HG03432 (cell line): Measurements from ENCODE around the gene SSTR1.

Experiments
- ATAC-seq: cut with Tn5 transposase; IDR thresholded peaks from one replicate; pipeline ENCODE4 v1.9.1; 2021; ENCODE audit warnings: mild to moderate bottlenecking, moderate library complexity; ENCODE audit not compliant: unreplicated experiment

Gene SSTR1

DNA sequence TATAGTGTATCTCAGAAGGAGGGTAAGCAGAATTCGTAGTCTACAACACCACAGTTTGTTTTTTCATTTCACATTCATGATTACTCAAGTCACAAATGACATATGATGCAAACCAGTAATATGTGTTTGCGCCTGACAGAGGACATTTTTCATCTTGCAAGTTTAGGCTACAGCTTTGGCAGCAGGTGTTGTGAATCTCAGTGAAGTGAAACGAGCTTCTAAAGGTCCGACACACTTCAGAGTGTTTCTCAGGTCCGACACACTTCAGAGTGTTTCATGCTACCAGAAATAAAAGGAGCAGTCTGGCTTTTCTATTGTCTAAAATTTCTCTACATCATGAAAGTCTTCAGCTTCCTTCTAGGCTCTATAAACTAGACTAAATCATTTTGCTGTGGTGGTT, 25.5 kb downstream of the SSTR1 start:
- ATAC-seq: no peak

DNA sequence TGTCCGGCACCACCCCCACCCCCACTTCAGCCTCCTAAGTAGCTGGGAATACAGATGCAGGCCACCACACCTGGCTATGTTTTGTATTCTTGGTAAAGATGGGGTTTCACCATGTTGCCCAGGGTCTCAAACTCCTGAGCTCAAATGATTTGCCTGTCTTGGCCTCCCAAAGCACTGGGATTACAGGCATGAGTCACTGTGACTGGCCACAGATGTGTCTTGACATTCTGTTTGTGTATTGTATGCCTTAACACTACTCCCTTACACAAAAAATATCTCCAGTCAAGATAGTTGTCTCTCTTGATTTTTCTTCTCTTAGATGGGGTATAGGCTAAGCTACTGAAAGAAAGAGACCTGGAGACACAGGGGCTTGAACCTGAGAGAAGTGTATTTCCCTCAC, 30.6 kb downstream of the SSTR1 start:
- ATAC-seq: no peak

DNA sequence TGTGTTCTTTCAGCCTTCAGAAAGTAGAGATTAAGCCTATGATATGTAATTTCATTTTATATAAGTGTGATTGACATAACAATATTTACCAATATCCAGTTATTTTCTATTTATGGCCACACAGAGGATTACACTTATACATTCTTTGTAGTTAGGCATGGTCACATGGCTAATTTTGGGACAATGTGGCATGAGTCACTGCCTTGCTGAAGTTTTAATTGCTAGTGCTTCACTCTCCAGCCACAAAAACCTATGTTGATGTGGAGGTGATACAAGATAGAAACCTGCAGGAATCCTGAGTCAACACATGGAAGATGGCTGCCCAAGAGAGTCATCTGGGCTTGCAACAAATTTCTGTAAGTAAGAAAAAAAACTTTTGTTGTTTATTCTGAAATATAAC, 31.2 kb downstream of the SSTR1 start:
- ATAC-seq: no peak

DNA sequence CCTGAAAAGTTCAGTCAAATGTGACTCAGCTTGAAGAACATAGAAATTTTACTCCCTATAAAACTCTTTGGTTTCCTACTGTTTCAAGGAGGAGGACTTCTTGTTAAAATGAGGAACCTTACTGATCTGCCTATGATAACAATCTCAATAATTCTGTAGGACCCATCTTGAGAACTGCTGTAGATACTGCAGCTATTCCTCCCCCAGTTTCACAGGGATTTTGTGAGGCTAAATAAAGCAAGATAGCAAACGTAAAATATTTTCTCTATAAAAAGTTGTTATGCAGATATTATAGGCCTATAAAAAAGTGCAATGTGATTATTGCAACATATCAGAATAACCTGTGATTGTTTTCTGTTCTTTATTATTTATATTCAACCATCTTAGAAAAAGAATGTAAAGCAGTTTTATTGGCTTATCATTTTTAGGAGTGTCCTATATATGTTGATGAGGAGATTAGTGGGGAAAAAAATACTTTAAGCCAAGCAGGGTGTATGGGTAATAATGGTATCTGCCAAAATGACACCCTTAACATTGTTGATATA, 36.1 kb downstream of the SSTR1 start:
- ATAC-seq: no peak

DNA sequence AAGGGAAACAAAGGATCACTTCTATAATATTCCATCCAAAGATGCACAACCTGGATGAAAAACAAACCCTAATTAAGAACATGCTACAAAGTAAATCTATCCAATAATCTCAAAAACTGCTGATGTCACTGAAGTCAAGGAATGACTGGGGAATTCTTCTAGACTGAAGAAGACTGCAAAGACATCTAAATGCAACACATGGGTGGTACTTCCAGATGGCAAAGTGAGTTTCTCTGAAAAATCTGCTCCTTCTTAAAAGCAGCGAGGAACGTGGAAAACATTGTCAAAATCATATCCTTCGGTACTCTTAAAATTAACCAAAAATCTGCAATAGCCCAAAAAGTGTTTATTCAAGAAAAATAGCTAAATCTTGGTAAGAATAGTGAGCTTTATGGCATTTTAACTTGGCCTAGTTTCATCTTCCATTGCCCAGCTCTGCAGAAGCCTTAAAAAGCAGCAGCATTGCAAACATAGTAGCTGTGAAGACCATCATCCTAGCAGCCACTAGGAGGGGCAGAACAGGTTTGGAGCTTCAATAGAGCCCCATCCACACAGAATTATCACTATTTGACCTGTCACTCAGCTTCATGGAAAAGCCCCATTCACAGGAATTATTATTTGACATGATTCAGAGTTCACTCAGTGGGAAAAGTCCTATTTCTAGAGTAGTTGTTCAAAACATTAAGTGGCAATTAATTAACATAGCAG, 40.8 kb downstream of the SSTR1 start:
- ATAC-seq: no peak

DNA sequence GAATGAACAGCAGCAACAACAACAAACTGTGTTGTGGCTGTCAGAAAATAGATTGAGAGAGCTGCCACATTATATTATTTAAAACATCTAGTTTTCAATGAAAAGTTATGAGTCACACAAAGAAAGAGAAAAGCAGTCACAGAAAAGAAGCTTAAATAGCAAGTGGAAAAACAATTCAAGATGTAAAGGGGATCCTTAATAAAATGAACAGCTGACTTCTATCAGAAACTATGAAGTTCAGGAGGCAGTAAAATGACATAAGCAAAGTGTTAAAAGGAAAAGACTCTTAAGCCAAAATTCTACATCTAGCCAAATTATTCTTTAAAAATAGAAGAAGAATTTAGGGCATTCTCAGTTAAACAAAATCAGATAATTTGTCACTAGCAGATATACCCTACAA, 42.6 kb downstream of the SSTR1 start:
- no peak for ATAC-seq

DNA sequence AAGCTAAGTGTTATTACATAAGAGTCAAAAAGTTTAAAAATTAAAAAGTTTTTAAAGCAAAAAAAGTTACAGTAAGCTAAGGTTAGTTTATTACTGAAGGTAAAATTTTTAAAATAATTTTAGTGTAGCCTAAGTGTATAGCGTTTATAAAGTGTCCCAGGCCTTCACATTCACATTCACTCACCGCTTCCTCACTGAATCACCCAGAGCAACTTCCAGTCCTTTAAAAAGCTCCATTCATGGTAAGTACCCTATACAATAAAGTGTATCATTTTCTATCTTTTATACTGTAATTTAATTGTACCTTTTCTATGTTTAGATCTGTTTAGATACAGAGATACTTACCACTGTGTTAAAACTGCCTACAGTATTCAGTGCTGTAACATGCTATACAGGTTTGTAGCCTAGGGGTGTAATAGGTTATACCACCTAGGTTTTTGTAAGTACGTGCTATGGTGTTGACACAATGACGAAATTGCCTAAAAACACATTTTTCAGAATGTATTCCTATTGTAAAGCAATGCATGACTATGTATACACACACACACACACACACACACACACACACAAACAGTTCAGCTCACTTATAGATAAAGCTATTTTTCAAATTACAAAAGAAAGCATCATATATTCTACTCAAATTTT, 44.5 kb downstream of the SSTR1 start:
- no peak for ATAC-seq

DNA sequence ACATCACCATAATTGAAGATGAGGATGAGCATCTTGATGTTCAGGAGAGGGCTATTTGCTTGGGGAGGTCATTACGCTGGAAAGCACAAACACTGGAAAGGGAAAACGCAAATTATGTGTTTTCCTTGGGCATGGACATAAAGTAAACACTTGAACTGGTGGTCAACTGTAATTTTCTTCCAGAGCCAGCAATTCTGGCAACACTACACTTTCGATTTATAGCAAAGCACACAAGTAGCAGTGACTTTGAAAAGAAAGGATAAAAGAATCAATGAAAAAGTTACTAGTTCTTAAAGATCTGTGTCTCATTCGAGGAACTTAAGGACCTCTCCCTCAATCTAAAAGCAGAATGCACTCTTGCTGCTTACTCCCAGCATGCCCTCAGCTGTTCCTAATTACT, 46.0 kb downstream of the SSTR1 start:
- no peak for ATAC-seq

DNA sequence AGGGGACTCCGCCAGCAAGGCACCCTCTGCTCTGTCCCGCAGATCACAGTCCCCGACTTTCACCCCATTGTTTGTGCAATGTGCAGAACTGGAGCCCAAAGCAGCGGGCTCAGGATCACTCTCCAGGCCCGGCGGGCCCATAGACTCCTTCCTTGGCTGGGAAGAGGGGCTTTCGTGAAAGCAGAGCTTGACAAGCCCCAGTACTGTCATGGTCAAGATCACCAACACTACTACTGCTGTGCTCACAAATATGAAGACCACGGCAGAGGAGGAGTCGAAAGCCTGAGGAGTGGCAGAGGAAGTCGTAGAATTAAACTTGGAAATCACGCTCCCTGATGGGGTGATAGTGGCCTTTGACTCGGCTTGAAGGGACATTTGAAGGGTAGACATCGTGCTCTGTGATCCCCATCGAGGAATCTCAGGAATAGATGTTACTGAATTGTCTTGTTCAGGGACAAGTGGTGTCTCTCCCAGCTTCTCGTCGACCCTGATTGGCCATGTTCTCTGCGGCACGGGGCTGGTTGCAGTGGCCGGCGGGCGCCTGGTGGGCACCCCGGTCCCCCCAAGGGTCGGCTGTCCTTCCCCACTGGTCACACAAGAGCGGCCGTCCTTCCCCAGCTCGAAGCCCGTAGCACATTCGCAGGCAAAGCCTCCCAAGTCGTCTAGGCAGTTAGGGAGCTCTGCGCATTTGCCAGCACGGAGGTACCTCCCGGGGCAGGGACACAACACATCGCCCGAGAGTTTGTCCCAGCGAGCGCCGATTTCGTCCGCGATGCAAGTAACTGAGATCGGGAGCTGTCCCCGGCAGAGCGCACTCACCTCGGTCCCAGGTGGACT, 47.1 kb downstream of the SSTR1 start:
- no peak for ATAC-seq

DNA sequence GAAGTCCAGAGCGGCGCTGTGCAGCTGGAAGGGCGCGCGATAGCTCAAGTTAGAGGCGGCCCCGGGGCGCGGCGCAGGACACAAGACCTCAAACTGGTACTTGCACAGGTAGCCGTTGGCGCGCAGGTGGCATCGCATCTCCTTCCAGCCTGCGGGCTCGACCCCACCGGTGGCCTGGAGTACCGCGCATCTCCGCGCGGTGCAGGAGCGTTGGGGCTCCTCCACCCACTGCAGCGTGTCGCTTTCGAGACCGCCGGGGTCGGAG, 47.6 kb downstream of the SSTR1 start:
- peak; percentile 45 for ATAC-seq

DNA sequence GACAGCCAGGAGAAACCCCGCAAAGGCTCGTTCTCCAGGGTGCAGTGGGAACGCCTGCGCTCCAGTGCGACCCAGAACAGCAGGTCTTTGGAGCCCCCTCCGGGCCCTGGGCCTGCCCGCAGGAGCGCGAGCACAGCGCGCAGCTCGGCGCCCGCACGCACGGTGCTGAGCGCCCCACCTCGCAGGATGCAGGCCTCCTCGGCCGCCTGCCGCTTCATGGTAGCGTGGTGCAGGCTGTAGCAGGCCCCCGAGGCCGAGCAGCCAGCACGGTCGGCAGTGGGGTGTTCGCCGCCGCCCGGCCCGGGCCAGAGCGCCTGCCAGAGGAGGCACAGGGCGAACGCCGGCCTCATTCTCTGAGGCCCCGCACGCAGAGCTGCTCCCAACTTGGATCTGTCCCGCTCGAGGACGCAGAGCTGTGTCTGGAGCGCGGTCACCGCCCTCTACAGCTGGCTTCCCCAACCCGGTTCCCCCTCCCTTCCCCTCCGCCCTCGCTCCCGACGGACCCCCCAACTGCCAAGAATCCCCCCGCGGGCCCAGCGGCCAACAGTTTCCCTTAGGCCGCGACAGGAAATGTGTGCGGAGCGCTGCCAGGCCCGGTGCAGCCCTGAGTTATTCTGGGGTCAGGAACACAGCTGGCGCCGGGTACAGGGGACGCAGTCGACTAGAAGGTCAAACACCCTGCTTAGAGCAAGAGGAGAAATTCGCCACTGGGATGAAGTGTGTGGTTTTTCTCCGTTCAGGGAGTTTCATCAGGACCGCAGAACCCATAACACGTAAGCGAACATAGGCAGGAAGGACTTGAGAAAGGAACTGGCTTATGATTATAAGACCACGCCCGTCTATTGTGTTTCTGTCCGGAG, 48.2 kb downstream of the SSTR1 start, which contains the start of gene CLEC14A:
Gene CLEC14A (minus strand): TSS at position 421 of the 860 bp plus-strand sequence. CDS start 71 bp downstream, at position 350.
- peak; percentile 62 for ATAC-seq

DNA sequence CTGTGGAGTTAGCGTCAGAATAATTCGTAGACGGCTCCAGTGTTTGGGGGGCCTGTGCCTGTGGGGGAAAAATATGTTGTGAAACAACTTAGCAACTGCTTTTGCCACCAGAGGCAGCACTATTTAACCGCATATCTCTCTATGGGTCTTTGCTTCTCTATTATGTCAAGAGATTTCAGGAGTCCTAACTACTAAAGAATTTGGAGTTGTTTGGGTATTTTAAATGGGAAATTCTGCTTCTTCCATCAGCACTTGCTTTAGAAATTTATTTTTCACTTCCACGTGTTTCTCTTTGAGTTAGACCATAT, 48.8 kb downstream of the SSTR1 start:
- ATAC-seq: no peak

DNA sequence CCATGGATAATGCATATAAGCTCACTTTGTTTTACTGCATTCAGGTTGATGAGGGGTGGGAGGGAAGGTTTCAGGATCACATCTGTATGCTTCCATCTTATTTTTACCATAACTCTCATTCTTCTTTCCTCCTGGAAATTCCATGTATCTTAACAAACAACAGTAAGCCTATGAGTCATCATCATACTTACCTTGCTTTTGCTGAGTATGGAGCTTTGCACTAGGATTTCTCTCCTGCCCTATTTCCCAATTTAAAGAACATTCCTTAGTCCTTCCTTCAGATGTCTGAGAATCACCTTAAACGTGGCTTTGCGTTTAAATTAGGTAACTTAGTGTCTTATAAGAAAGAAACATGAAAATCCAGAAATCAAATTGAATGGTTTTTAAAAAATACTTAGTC, 49.8 kb downstream of the SSTR1 start:
- ATAC-seq: no peak

DNA sequence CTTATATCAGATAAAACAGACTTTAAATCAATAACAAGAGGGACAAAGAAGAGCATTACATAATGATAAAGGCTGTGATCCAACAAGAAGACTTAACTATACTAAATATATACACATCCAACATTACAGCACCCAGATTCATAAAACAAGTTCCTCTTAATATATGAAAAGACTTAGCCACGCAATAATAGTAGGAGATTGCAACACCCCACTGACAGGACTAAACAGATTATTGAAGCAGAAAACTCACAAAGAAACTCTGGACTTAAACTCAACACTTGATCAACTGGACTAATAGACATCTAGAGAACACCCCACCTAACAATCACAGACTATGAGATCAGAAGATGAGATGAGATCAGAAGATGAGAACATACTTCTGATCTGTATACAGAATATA, 53.9 kb downstream of the SSTR1 start:
- ATAC-seq: no peak
